ENCODE measurements around the gene G0S2. TPM values are rescaled to one million over a fixed set of nuclear protein-coding genes. Genes with fewer than 3 reads are reported as not detected.

G0S2 gene
- polyA plus RNA-seq, 3 donors: 176 to 1,583 (median 373) TPM

GRCh38 chr1:209645574-209646452, 29.4 kb upstream of the G0S2 start:
- Histone ChIP-seq H3K4me2 (replicated peaks; ENCODE audit: extremely low read depth, low read length, poor library complexity, severe bottlenecking) (no peak overlapping the region), H4K20me1 (ENCODE audit: insufficient read depth, low read length) (no peaks in the 10 kb centered on the region)
- peaks cover 48% of the 10 kb centered on the region for H3K4me1 Mint-ChIP-seq

More at GRCh38 chr1:209645574-209646452, 29.4 kb upstream of the G0S2 start:
- DNase-seq: no peak
- no peak overlapping the region for H3K4me3 ChIP-seq (replicated peaks in 1 of 3; ENCODE audit: low read depth in 2 of 3, low read length in 3 of 3)
- H3K9me3 ChIP-seq (replicated peaks in 1 of 2; ENCODE audit: control insufficient read depth in 1 of 2, insufficient read depth in 1 of 2, low read length in 2 of 2): no peaks in the 10 kb centered on the region
- H3K4me1 ChIP-seq (ENCODE audit: control insufficient read depth in 1 of 2, insufficient read depth in 2 of 2, low read length in 2 of 2): peaks cover 41 to 42% of the 10 kb centered on the region in 2 donors
- intact Hi-C loops (cut with micrococcal nuclease): loop anchor here (5.0 kb wide), 1 partner anchor 46 kb away; no protein-coding TSS in a partner anchor
- no peak overlapping the region for H2AFZ ChIP-seq (ENCODE audit: insufficient read depth, low read depth, low read length, poor library complexity, severe bottlenecking)
- 96% methylated on average over 13 of the region's 16 CpGs for WGBS (ENCODE audit: insufficient coverage)
- H3K9ac ChIP-seq (ENCODE audit: insufficient read depth, low read length, poor library complexity, severe bottlenecking): no peak overlapping the region
- H3K36me3 ChIP-seq (replicated peaks in 1 of 2; ENCODE audit: control insufficient read depth in 1 of 2, insufficient read depth in 2 of 2, low read length in 2 of 2): no peaks in the 10 kb centered on the region
- peaks cover 3 to 16% of the 10 kb centered on the region in 2 donors for H3K27me3 ChIP-seq (ENCODE audit: control insufficient read depth in 2 of 2, insufficient read depth in 2 of 2, low read length in 2 of 2)
- no peaks in the 10 kb centered on the region for H3K9me3 Mint-ChIP-seq
- TF ChIP-seq CTCF (IDR thresholded peaks at IDR 0.05): no peak
- no peaks in the 10 kb centered on the region for H3K79me2 ChIP-seq (ENCODE audit: insufficient read depth, low read length)
- peaks cover 16 to 28% (median 26%) of the 10 kb centered on the region in 3 donors for H3K27me3 Mint-ChIP-seq (ENCODE audit: low read depth in 3 of 3)
- H3K36me3 Mint-ChIP-seq: peaks cover 0 to 4% of the 10 kb centered on the region in 2 donors
- H3K27ac Mint-ChIP-seq: peak overlapping the region in 1 of 7 donors; percentile 53
- H3K4me3 Mint-ChIP-seq: peak overlapping the region in 1 of 2 donors; percentile 69
- no peak overlapping the region for H3K27ac ChIP-seq (ENCODE audit: low read depth in 1 of 2, low read length in 2 of 2)
